Right lobe of liver (tissue), 6 donors: ENCODE data around the gene TMEM131L. TPM values are rescaled to one million over a fixed set of nuclear protein-coding genes. Genes with fewer than 3 reads are reported as not detected.

ENCODE experiments used
- ATAC-seq, 4 donors: fragments of 200-7000 bp; cut with Tn5 transposase; one replicate each; pipeline ENCODE4 v1.9.1; 2020; ENCODE audit warnings: mild to moderate bottlenecking in 4 of 4, moderate library complexity in 4 of 4
- DNase-seq, 3 donors: peaks; one replicate each; pipeline ENCODE4 v3.0.0-alpha.2; 2020
- H3K27ac ChIP-seq, 3 donors: fragments of 200-600 bp; one replicate each; pipeline ENCODE4 v1.8.0; 2022
- H3K27me3 ChIP-seq, 2 donors: fragments of 200-600 bp; one replicate each; pipeline ENCODE4 v1.8.0; 2022
- H3K36me3 ChIP-seq, 4 donors: fragments of 200-600 bp; sonication (generic) in 1 of 4; one replicate each; pipeline versions ENCODE4 v1.5.1 to v1.8.0; 2017 to 2022; ENCODE audit warnings: control low read depth in 1 of 4
- H3K4me1 ChIP-seq, 4 donors: fragments of 200-600 bp; sonication (generic) in 1 of 4; one replicate each; pipeline versions ENCODE4 v1.5.1 to v1.8.0; 2017 to 2022; ENCODE audit warnings: control low read depth in 1 of 4
- H3K4me3 ChIP-seq, 3 donors: fragments of 200-600 bp; one replicate each; pipeline ENCODE4 v1.8.0; 2022
- H3K9me3 ChIP-seq, 4 donors: fragments of 200-600 bp; sonication (generic) in 1 of 4; one replicate each; pipeline versions ENCODE4 v1.5.1 to v1.8.0; 2017 to 2022; ENCODE audit warnings: control low read depth in 1 of 4
- POLR2A ChIP-seq: fragments of 450-650 bp; IDR thresholded peaks from one replicate; pipeline ENCODE4 v1.6.1; 2017; ENCODE audit warnings: antibody characterized with exemption, mild to moderate bottlenecking
- WGBS: methylation state at CpG from one replicate; pipeline ENCODE4 v1.1.6; 2018; ENCODE audit warnings: low coverage, low lambda C conversion rate; ENCODE audit not compliant: insufficient coverage; ENCODE audit errors: missing lambda C conversion rate; 5-methylcytosine and 5-hydroxymethylcytosine counted together
- intact Hi-C, 2 donors: fragments of 100-400 bp; cut with DNase I; formaldehyde crosslinking; loops; one replicate each; pipeline versions ENCODE4 v1.11.2 to v1.14.1; 2022
- total RNA-seq, 6 experiments: library from RNA; depleted of rRNA in 2 of 6; stranded (reverse); fragments of >200 nt in 2 of 6; fragmentation: NEBNext Ultra II Directional in 3 of 6; extraction: Animal tissue kit (Norgen Biotek cat#: 25700) in 3 of 6; gene quantifications; one replicate each; pipeline versions ENCODE4 v1.1.0 to v1.2.4, GENCODE V29; 2016 to 2023
- TF ChIP-seq, protein P1 (sequence below), 4 donors: fragments of 200-600 bp in 3 of 4; fragments of 450-650 bp in 1 of 4; IDR thresholded peaks; one replicate each; pipeline versions ENCODE4 v1.5.1 to v1.8.0; 2016 to 2022; ENCODE audit warnings: antibody characterized with exemption in 4 of 4, mild to moderate bottlenecking in 2 of 4
- donor health status: DM: no; HTN: yes; CAD: no.
- donor health status: DM: no; HTN: no; CAD: no.
- donor health status: DM: no; HTN: no; CAD: no.
- donor health status: DM: no; HTN: yes; CAD: no.
- donor health status: DM: no; HTN: yes; CAD: no.

TMEM131L gene
- total RNA-seq, 6 experiments from 2014 or later, result 13.2 to 19.6 (median 14.8) TPM

DNA sequence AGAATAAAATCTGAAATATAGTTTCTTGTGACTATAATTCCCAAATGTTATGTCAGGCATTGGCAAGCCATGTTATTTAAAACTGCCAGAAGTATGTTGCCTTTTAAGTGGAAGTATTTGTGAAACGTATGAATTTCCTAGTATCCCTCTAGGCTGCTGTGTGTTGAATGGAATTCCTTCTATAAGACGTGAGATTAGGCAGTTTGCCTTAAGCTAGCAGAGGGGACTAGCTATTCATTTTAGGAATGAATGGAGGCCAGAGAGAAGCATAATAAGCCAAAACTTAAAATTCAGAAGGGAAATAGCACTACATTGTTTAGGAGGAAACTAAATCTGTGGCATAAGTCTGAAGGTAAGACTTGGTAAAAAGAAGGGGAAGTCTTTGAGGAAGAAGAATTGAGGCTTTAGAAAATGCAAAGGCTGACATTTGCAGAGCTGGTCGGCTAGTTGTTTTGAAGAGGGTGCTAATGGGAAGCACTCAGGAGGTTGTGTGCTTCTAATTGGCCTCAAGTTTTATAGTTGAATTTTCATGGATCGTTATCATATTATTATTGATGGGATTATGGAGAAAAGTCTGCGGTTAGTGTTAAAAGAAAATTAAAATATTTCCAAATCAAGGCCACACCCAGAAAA, 57.1 kb downstream of the TMEM131L start:
- intact Hi-C loops, result no loop called here
- Histone ChIP-seq H3K4me1 (peaks cover 0 to 44% (median 11%) of the 10 kb centered on the region in 4 donors), H3K27me3 (no peaks in the 10 kb centered on the region), H3K27ac (peak overlapping the region in 1 of 3 donors; percentile 5), H3K9me3 (no peaks in the 10 kb centered on the region), H3K36me3 (no peaks in the 10 kb centered on the region), H3K4me3 (no peak overlapping the region)
- 70% methylated on average over 5 of the region's 5 CpGs for WGBS
- TF ChIP-seq, protein P1, sequence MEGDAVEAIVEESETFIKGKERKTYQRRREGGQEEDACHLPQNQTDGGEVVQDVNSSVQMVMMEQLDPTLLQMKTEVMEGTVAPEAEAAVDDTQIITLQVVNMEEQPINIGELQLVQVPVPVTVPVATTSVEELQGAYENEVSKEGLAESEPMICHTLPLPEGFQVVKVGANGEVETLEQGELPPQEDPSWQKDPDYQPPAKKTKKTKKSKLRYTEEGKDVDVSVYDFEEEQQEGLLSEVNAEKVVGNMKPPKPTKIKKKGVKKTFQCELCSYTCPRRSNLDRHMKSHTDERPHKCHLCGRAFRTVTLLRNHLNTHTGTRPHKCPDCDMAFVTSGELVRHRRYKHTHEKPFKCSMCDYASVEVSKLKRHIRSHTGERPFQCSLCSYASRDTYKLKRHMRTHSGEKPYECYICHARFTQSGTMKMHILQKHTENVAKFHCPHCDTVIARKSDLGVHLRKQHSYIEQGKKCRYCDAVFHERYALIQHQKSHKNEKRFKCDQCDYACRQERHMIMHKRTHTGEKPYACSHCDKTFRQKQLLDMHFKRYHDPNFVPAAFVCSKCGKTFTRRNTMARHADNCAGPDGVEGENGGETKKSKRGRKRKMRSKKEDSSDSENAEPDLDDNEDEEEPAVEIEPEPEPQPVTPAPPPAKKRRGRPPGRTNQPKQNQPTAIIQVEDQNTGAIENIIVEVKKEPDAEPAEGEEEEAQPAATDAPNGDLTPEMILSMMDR (IDR thresholded peaks at IDR 0.05), result no peak
- no peak for TF ChIP-seq POLR2A
- no peak for DNase-seq
- no peak for ATAC-seq

DNA sequence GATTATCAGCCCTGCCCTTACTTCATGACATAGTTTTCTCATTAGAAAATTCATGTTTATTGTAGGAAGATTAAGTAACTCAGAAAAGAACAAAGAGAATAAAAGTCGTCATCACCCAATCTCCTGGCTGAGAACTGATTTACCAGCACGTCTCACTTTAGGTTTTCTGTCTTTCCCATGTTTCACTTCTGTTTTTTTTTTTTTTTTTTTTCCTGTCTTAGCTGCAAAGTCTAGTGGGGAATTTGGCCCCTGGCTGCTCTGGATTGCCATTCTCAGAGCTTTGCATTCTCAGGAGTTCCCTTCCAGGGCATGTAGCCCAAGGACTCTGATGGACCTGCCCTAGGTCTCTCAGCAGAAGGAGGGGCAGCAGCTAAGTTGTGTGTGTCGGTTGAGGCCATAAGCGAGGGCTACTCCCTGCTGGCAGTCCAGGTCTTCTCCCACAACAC, 57.8 kb downstream of the TMEM131L start:
- DNase-seq (no peak), ATAC-seq (peak in 1 of 4 donors; percentile 24)
- WGBS, result 69% methylated on average over 4 of the region's 4 CpGs
- TF ChIP-seq, protein P1 (IDR thresholded peaks at IDR 0.05), result no peak
- TF ChIP-seq POLR2A, result no peak
- H3K27me3 ChIP-seq, result no peaks in the 10 kb centered on the region
- H3K36me3 ChIP-seq, result no peaks in the 10 kb centered on the region
- peaks cover 0 to 44% (median 12%) of the 10 kb centered on the region in 4 donors for H3K4me1 ChIP-seq
- intact Hi-C loops, result no loop called here
- peak overlapping the region in 1 of 3 donors; percentile 5 for H3K27ac ChIP-seq
- no peak overlapping the region for H3K4me3 ChIP-seq
- no peaks in the 10 kb centered on the region for H3K9me3 ChIP-seq

DNA sequence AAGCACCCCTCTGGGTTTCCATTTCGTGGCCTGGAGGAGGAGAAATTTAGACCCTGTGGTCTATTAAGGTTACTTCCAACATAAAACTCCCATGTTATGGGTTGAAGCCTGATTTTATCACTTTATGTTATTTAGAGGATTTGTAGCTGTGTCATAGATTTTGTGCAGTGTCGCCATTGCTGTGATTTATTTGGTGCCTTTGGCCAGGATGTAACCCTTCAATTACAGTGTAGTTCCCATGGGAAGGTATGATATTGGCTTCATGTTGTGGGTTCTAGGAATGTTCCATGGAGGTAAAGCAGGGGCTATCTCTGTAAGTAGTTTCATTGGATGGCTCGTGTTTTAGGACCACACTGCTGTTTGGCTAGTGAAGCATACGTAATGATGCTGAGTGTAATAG, 58.5 kb downstream of the TMEM131L start:
- no peaks in the 10 kb centered on the region for H3K36me3 ChIP-seq
- intact Hi-C loops, result no loop called here
- TF ChIP-seq, protein P1 (IDR thresholded peaks at IDR 0.05), result no peak
- no peak for TF ChIP-seq POLR2A
- H3K4me3 ChIP-seq, result no peak overlapping the region
- no peaks in the 10 kb centered on the region for H3K27me3 ChIP-seq
- H3K9me3 ChIP-seq, result no peaks in the 10 kb centered on the region
- H3K4me1 ChIP-seq, result peaks cover 0 to 44% (median 10%) of the 10 kb centered on the region in 4 donors
- ATAC-seq, result no peak
- H3K27ac ChIP-seq, result no peak overlapping the region
- DNase-seq, result no peak
- WGBS, result 88% methylated on average over 3 of the region's 4 CpGs

DNA sequence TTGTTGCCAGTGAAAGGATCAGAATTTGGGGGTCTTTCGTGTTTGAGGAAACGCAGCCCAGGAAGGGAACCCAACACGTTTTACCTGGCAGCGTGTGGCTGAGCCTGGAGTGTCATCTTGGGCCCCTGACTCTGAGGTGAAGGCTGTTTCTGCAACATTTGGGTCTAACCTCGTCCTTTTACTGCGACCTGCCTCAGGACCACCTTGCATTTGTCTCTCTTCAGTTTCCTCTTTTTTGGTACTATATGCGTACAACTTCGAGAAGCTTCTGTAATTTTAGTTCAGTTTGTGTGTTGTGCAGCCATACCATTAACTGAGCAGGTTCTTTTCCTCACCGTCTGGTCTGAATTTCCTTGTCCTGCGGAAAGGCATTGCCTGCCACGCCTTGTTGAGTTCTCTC, 61.5 kb downstream of the TMEM131L start:
- H3K4me1 ChIP-seq, result peaks cover 0 to 55% (median 15%) of the 10 kb centered on the region in 4 donors
- ATAC-seq (no peak), DNase-seq (no peak)
- TF ChIP-seq POLR2A, result no peak
- TF ChIP-seq, protein P1 (IDR thresholded peaks at IDR 0.05), result no peak
- H3K36me3 ChIP-seq, result no peaks in the 10 kb centered on the region
- H3K4me3 ChIP-seq, result no peak overlapping the region
- peak overlapping the region in 1 of 3 donors; percentile 9 for H3K27ac ChIP-seq
- H3K27me3 ChIP-seq, result no peaks in the 10 kb centered on the region
- H3K9me3 ChIP-seq, result no peaks in the 10 kb centered on the region
- 88% methylated on average over 11 of the region's 11 CpGs for WGBS
- intact Hi-C loops, result no loop called here
